GM12878 (cell line): ENCODE measurements around the gene OGDHL.

Experiments
- POLR2A ChIP-seq: IDR thresholded peaks from 2 replicates; pipeline ENCODE4 v1.6.1; 2011; ENCODE audit warnings: low read depth, mild to moderate bottlenecking, low read length
- TF ChIP-seq, protein P1 (sequence below): IDR thresholded peaks from 2 replicates; pipeline ENCODE4 v1.6.1; 2012; ENCODE audit warnings: low read length, inconsistent platforms

DNA sequence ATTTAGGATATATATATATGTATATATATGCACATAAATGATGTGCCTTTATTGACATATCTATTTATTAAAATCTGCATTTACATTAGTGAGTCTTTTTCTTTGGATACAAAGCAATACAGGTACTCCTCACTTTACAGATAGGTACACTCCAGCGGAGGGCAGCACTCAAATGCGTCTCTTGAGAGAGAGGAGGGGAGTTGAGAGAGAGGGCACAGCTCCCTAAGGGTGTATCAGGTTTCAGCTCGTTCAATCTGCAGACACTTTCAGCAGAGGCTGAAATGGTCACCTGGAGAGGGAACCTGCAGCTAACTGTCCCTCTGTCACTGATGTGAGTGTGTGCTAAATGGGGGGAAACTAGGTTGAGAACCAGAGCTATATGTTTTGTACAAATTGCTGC, 61.1 kb downstream of the OGDHL start:
- TF ChIP-seq, protein P1, sequence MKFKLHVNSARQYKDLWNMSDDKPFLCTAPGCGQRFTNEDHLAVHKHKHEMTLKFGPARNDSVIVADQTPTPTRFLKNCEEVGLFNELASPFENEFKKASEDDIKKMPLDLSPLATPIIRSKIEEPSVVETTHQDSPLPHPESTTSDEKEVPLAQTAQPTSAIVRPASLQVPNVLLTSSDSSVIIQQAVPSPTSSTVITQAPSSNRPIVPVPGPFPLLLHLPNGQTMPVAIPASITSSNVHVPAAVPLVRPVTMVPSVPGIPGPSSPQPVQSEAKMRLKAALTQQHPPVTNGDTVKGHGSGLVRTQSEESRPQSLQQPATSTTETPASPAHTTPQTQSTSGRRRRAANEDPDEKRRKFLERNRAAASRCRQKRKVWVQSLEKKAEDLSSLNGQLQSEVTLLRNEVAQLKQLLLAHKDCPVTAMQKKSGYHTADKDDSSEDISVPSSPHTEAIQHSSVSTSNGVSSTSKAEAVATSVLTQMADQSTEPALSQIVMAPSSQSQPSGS = no peak
- TF ChIP-seq POLR2A = no peak
